ENCODE data around the gene TIGD7.

DNA sequence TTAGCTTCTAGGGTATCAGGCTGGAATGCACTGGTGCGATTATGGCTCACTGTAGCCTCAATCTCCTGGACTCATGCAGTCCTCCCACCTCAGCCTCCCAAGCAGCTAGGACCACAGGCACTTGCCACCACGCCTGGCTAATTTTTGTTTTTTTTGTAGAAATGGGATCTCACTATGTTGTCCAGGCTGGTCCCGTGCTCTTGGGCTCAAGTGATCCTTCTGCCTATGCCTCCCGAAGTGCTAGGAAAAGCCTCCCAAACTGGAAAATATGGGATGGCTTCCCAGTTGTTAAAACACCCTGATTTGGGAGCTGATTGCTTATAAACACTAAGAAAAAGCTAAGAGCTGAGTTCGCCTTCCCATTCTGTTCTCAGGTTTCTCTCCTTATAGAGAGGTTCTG, 28.6 kb downstream of the TIGD7 start:
- TF ChIP-seq, protein P1, sequence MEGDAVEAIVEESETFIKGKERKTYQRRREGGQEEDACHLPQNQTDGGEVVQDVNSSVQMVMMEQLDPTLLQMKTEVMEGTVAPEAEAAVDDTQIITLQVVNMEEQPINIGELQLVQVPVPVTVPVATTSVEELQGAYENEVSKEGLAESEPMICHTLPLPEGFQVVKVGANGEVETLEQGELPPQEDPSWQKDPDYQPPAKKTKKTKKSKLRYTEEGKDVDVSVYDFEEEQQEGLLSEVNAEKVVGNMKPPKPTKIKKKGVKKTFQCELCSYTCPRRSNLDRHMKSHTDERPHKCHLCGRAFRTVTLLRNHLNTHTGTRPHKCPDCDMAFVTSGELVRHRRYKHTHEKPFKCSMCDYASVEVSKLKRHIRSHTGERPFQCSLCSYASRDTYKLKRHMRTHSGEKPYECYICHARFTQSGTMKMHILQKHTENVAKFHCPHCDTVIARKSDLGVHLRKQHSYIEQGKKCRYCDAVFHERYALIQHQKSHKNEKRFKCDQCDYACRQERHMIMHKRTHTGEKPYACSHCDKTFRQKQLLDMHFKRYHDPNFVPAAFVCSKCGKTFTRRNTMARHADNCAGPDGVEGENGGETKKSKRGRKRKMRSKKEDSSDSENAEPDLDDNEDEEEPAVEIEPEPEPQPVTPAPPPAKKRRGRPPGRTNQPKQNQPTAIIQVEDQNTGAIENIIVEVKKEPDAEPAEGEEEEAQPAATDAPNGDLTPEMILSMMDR (conservative IDR thresholded peaks at IDR 0.05 in 1 of 2, IDR thresholded peaks at IDR 0.05 in 1 of 2; ENCODE audit: extremely low read depth in 1 of 2, insufficient read depth in 1 of 2, low read depth in 1 of 2, low read length in 2 of 2) = no peak
- TF ChIP-seq EZH2 (IDR thresholded peaks at IDR 0.05; ENCODE audit: borderline replicate concordance, low read length) = no peak
